H1 (cell line): Measurements from ENCODE around the gene KCNK3. TPM values are rescaled to one million over a fixed set of nuclear protein-coding genes. Genes with fewer than 3 reads are reported as not detected.

Experiments
- CTCF ChIA-PET: fragments of 300-600 bp; sonication (Branson Sonifier 250); formaldehyde crosslinking; loops from one replicate; lab custom pipeline; 2021; ENCODE audit not compliant: partially characterized antibody; lab: Charles Lee
- POLR2A ChIA-PET: fragments of 300-600 bp; sonication (Branson Sonifier 250); formaldehyde crosslinking; loops from one replicate; lab custom pipeline; 2021; ENCODE audit warnings: inconsistent platforms; ENCODE audit not compliant: partially characterized antibody; lab: Charles Lee
- DNase-seq, 2 experiments: peaks; one replicate each; pipeline versions ENCODE4 v3.0.0 to v3.0.0-alpha.2; 2010 to 2022; ENCODE audit warnings: low spot score in 2 of 2, low read depth in 1 of 2, mixed read lengths in 1 of 2
- FAIRE-seq: peaks from 2 replicates; lab custom pipeline; 2011; peaks lifted over from hg19 to GRCh38; lab: Jason Lieb, UNC
- H2AFZ ChIP-seq: 2 replicates; pipeline ENCODE4 v1.8.1; 2012; ENCODE audit warnings: low read length, inconsistent platforms
- H2AK5ac ChIP-seq: 2 replicates; pipeline ENCODE4 v1.6.1; 2013; ENCODE audit warnings: low read depth, low read length
- H2BK120ac ChIP-seq: replicated peaks from 2 replicates; pipeline ENCODE3; 2013; ENCODE audit warnings: low read depth, low read length, inconsistent platforms
- H2BK12ac ChIP-seq: 2 replicates; pipeline ENCODE4 v1.6.1; 2013; ENCODE audit warnings: low read depth, low read length
- H2BK15ac ChIP-seq: 2 replicates; pipeline ENCODE4 v1.6.1; 2013; ENCODE audit warnings: low read length
- H2BK20ac ChIP-seq: 2 replicates; pipeline ENCODE4 v1.6.1; 2013; ENCODE audit warnings: low read length
- H2BK5ac ChIP-seq: 2 replicates; pipeline ENCODE4 v1.6.1; 2013; ENCODE audit warnings: low read depth, low read length
- H3K14ac ChIP-seq: 2 replicates; pipeline ENCODE4 v1.6.1; 2013; ENCODE audit warnings: inconsistent platforms; ENCODE audit not compliant: insufficient read length
- H3K18ac ChIP-seq: 2 replicates; pipeline ENCODE4 v1.6.1; 2013; ENCODE audit warnings: low read length; ENCODE audit errors: extremely low read depth
- H3K23ac ChIP-seq: 2 replicates; pipeline ENCODE4 v1.6.1; 2013; ENCODE audit warnings: inconsistent platforms; ENCODE audit not compliant: insufficient read length
- H3K23me2 ChIP-seq: 2 replicates; pipeline ENCODE4 v1.6.1; 2013; ENCODE audit warnings: low read depth, low read length
- H3K27ac ChIP-seq: 2 replicates; pipeline ENCODE4 v1.6.1; 2011; ENCODE audit warnings: low read depth, low read length, inconsistent platforms
- H3K27me3 ChIP-seq, 4 experiments: replicated peaks in 1 of 4; 1 replicate in 1 of 4; 2 replicates in 3 of 4; pipeline versions ENCODE4 v1.6.1 to v1.8.1; 2011 to 2013; ENCODE audit warnings: low read length in 3 of 4, mild to moderate bottlenecking in 3 of 4, inconsistent platforms in 2 of 4, mixed read lengths in 2 of 4, moderate library complexity in 1 of 4; ENCODE audit not compliant: control insufficient read depth in 3 of 4, insufficient read depth in 3 of 4; ENCODE audit errors: extremely low read depth in 1 of 4
- H3K36me3 ChIP-seq, 4 experiments: 2 replicates each; pipeline versions ENCODE4 v1.6.1 to v1.8.1; 2011 to 2013; ENCODE audit warnings: mild to moderate bottlenecking in 4 of 4, low read length in 3 of 4, moderate library complexity in 2 of 4, control low read depth in 1 of 4, inconsistent platforms in 1 of 4; ENCODE audit not compliant: insufficient read depth in 4 of 4, control insufficient read depth in 2 of 4
- H3K4ac ChIP-seq: replicated peaks from 2 replicates; pipeline ENCODE3; 2013; ENCODE audit warnings: low read length, low read depth, mixed read lengths, inconsistent platforms; ENCODE audit not compliant: insufficient read length
- H3K4me1 ChIP-seq, 4 experiments: replicated peaks in 1 of 4; 1 replicate in 1 of 4; 2 replicates in 3 of 4; pipeline versions ENCODE4 v1.6.1 to v1.8.1; 2011 to 2013; ENCODE audit warnings: low read length in 3 of 4, inconsistent platforms in 2 of 4, mixed read lengths in 1 of 4; ENCODE audit not compliant: insufficient read depth in 4 of 4, control insufficient read depth in 3 of 4
- H3K4me2 ChIP-seq, 2 experiments: 2 replicates each; pipeline versions ENCODE4 v1.6.1 to v1.8.1; 2011 to 2013; ENCODE audit warnings: low read depth in 2 of 2, low read length in 2 of 2, control low read depth in 1 of 2, inconsistent platforms in 1 of 2, mild to moderate bottlenecking in 1 of 2; ENCODE audit not compliant: insufficient read depth in 1 of 2
- H3K4me3 ChIP-seq, 4 experiments: fragments of 200-600, 300-600 bp in 1 of 4; sonication (generic), shearing (Covaris generic), sonication (Bioruptor Twin) in 1 of 4; 2 replicates each; pipeline versions ENCODE4 v1.5.1 to v1.8.1; 2011 to 2016; ENCODE audit warnings: low read length in 4 of 4, low read depth in 3 of 4, control low read depth in 2 of 4, inconsistent platforms in 2 of 4, mild to moderate bottlenecking in 2 of 4, mixed read lengths in 1 of 4, moderate library complexity in 1 of 4; ENCODE audit not compliant: insufficient read depth in 2 of 4; ENCODE audit errors: extremely low read depth in 1 of 4
- H3K56ac ChIP-seq: replicated peaks from 2 replicates; pipeline ENCODE3; 2013; ENCODE audit warnings: low read depth, mild to moderate bottlenecking, mixed read lengths, low read length, inconsistent platforms; ENCODE audit not compliant: insufficient read length
- H3K79me1 ChIP-seq: 2 replicates; pipeline ENCODE4 v1.6.1; 2013; ENCODE audit warnings: low read depth, low read length, control low read depth
- H3K79me2 ChIP-seq, 2 experiments: 2 replicates each; pipeline versions ENCODE4 v1.6.1 to v1.8.1; 2012 to 2013; ENCODE audit warnings: low read length in 2 of 2, mild to moderate bottlenecking in 2 of 2, inconsistent platforms in 1 of 2; ENCODE audit not compliant: insufficient read depth in 2 of 2, control insufficient read depth in 1 of 2
- H3K9ac ChIP-seq, 4 experiments: replicated peaks in 1 of 4; 1 replicate in 1 of 4; 2 replicates in 3 of 4; pipeline versions ENCODE4 v1.6.1 to v1.8.1; 2011 to 2013; ENCODE audit warnings: low read depth in 3 of 4, low read length in 3 of 4, control low read depth in 2 of 4, mild to moderate bottlenecking in 2 of 4, moderate library complexity in 2 of 4, inconsistent platforms in 1 of 4; ENCODE audit errors: extremely low read depth in 1 of 4
- H3K9me3 ChIP-seq, 2 experiments: 2 replicates each; pipeline versions ENCODE4 v1.6.1 to v1.8.1; 2012 to 2013; ENCODE audit warnings: mild to moderate bottlenecking in 2 of 2, moderate library complexity in 2 of 2, control low read depth in 1 of 2, inconsistent platforms in 1 of 2, low read depth in 1 of 2, low read length in 1 of 2, mixed read lengths in 1 of 2; ENCODE audit not compliant: insufficient read depth in 2 of 2
- H4K20me1 ChIP-seq, 2 experiments: replicated peaks in 1 of 2; 2 replicates each; pipeline versions ENCODE3 to v1.8.1; 2011 to 2013; ENCODE audit warnings: inconsistent platforms in 2 of 2, low read length in 2 of 2, mild to moderate bottlenecking in 1 of 2; ENCODE audit not compliant: insufficient read depth in 2 of 2, control insufficient read depth in 1 of 2
- H4K5ac ChIP-seq: 2 replicates; pipeline ENCODE4 v1.6.1; 2013; ENCODE audit warnings: low read length, low read depth, mixed read lengths, inconsistent platforms; ENCODE audit not compliant: insufficient read length
- H4K8ac ChIP-seq: 2 replicates; pipeline ENCODE4 v1.8.0; 2013; ENCODE audit warnings: mild to moderate bottlenecking, moderate library complexity, low read length, inconsistent platforms; ENCODE audit not compliant: insufficient read depth; ENCODE audit errors: extremely low read depth
- H4K91ac ChIP-seq: replicated peaks from 2 replicates; pipeline ENCODE3; 2013; ENCODE audit warnings: low read length, mixed read lengths, inconsistent platforms; ENCODE audit not compliant: insufficient read length
- PHF8 ChIP-seq: fragments of 200-600 bp; sonication (generic); conservative IDR thresholded peaks from 2 replicates; pipeline ENCODE4 v1.7.1; 2012; ENCODE audit warnings: low read depth, mild to moderate bottlenecking, inconsistent platforms, low read length, moderate library complexity
- SIX5 ChIP-seq: IDR thresholded peaks from 2 replicates; pipeline ENCODE4 v1.6.1; 2011; ENCODE audit warnings: mild to moderate bottlenecking, low read depth, low read length
- SP1 ChIP-seq: IDR thresholded peaks from 2 replicates; pipeline ENCODE4 v1.6.1; 2011; ENCODE audit warnings: low read depth, low read length
- TBP ChIP-seq: IDR thresholded peaks from 2 replicates; pipeline ENCODE4 v1.6.1; 2011; ENCODE audit warnings: low read depth, low read length, improper control_type of control experiment
- TEAD4 ChIP-seq: IDR thresholded peaks from 2 replicates; pipeline ENCODE4 v1.6.1; 2012; ENCODE audit warnings: low read depth, low read length, inconsistent platforms, mixed read lengths
- WGBS, 2 experiments: shearing (Covaris generic) in 1 of 2; methylation state at CpG; one replicate each; pipeline versions ENCODE4 v1.1.6 to v1.1.7; 2013 to 2015; ENCODE audit warnings: low lambda C conversion rate in 2 of 2, mixed read lengths in 2 of 2, inconsistent platforms in 1 of 2, low coverage in 1 of 2, missing lambda C conversion rate in 1 of 2; ENCODE audit not compliant: insufficient replicate concordance in 2 of 2, insufficient coverage in 1 of 2, insufficient read length in 1 of 2; ENCODE audit errors: extremely low coverage in 1 of 2, missing lambda C conversion rate in 1 of 2; 5-methylcytosine and 5-hydroxymethylcytosine counted together
- polyA plus RNA-seq, 7 experiments: library from polyadenylated mRNA; depleted of rRNA in 3 of 7; stranded (reverse) in 5 of 7; unstranded in 2 of 7; fragments of >200 nt in 5 of 7; fragments of 200-250 nt in 2 of 7; gene quantifications; 1 replicate in 5 of 7; 2 replicates in 1 of 7; 4 replicates in 1 of 7; pipeline versions ENCODE4 v1.2.1 to v1.2.3, GENCODE V29; 2011 to 2013; ENCODE audit warnings: missing spikeins in 2 of 7, mixed read lengths in 2 of 7
- total RNA-seq: library from RNA; stranded (reverse); fragmentation: NEBNext Ultra II Directional; extraction: Animal tissue kit (Norgen Biotek cat#: 25700); gene quantifications from 2 replicates; pipeline ENCODE4 v1.2.1, GENCODE V29; 2021

The KCNK3 gene
- total and polyA plus RNA-seq, 2 of the 8 experiments (the other 6 are each of a cell fraction or from before 2014, with no cell fraction given) = 0.29 to 0.30 TPM

DNA sequence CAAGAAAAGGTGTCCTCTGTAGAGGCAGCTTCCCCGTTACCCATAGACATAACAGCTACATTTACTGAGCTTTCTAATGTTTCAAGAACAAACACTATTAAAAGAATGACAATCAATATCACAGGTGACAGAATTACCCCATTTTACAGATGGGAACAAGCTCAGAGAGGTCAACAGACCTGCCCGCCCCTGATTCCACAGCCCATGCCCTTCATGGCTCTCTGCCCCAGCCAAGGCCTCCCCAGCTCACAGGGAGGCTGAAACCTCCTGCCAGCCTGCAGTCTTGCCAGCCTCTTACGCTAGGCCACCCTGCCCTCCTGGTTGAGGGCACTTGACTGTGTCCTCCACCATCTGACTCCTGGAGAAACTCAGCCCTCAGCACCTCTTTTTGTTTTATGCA is 52.4 kb downstream of the KCNK3 start:
- Histone ChIP-seq H2BK120ac (no peak overlapping the region), H3K4ac (no peak overlapping the region), H3K14ac (no peak overlapping the region), H3K79me2 (no peaks in the 10 kb centered on the region), H3K79me1 (no peaks in the 10 kb centered on the region), H3K23ac (no peak overlapping the region), H2BK20ac (no peak overlapping the region), H3K4me2 (no peak overlapping the region), H3K36me3 (no peaks in the 10 kb centered on the region), H2BK12ac (0 out of 2 replicates have a peak overlapping the region, but pooled peaks have one; percentile 68), H4K5ac (no peak overlapping the region), H2BK15ac (no peak overlapping the region), H4K91ac (no peak overlapping the region), H3K9ac (no peak overlapping the region), H3K56ac (no peak overlapping the region), H2AFZ (no peak overlapping the region), H2BK5ac (no peak overlapping the region), H3K27ac (no peak overlapping the region), H3K27me3 (peaks cover 0 to 5% (median 0%) of the 10 kb centered on the region in 4 experiments; a peak in 2 of 7 replicates), H3K18ac (no peak overlapping the region), H3K4me1 (no peaks in the 10 kb centered on the region; a peak in 2 of 7 replicates), H3K4me3 (no peak overlapping the region), H3K23me2 (no peaks in the 10 kb centered on the region), H2AK5ac (no peak overlapping the region), H4K20me1 (no peaks in the 10 kb centered on the region), H4K8ac (no peak overlapping the region), H3K9me3 (no peaks in the 10 kb centered on the region)
- ChIA-PET POLR2A (no interaction called here), CTCF (interaction anchor here (0.5 to 14.9 kb wide), 46 partner anchors 11 to 282 kb away, joined by 3 to 367 read pairs (median 5); partner anchors contain the start of gene SLC35F6)
- TF ChIP-seq SP1 (no peak), TBP (no peak), SIX5 (no peak), TEAD4 (no peak), PHF8 (no peak)
- DNase-seq (no peak), FAIRE-seq (no peak)
- WGBS, 2 experiments = 85% methylated on average over 3 of the region's 3 CpGs; no CpG with 5 or more reads in 1 of the 2 experiments
